Hepatocyte (in vitro differentiated cells): ENCODE data around the gene TRPM3. TPM values are rescaled to one million over a fixed set of nuclear protein-coding genes. Genes with fewer than 3 reads are reported as not detected.

Source experiments
- DNase-seq: peaks from one replicate; pipeline ENCODE4 v3.0.0-alpha.2; 2016; ENCODE audit warnings: low spot score
- H2AFZ ChIP-seq: fragments of 200-600 bp; sonication (generic); 2 replicates; pipeline ENCODE4 v1.6.0; 2016; ENCODE audit warnings: antibody characterized with exemption, mild to moderate bottlenecking
- H3K27ac ChIP-seq: fragments of 200-600 bp; sonication (generic); 2 replicates; pipeline ENCODE4 v1.5.1; 2016; ENCODE audit warnings: mild to moderate bottlenecking
- H3K27me3 ChIP-seq: fragments of 200-600 bp; sonication (generic); 2 replicates; pipeline ENCODE4 v1.6.1; 2016
- H3K36me3 ChIP-seq: fragments of 200-600 bp; sonication (generic); replicated peaks from 2 replicates; pipeline ENCODE4 v1.5.1; 2016; ENCODE audit warnings: low read depth; ENCODE audit not compliant: insufficient read depth
- H3K4me1 ChIP-seq: fragments of 200-600 bp; sonication (generic); 2 replicates; pipeline ENCODE4 v1.5.1; 2016; ENCODE audit warnings: mild to moderate bottlenecking, moderate library complexity; ENCODE audit not compliant: insufficient read depth
- H3K4me2 ChIP-seq: fragments of 200-600 bp; sonication (generic); 2 replicates; pipeline ENCODE4 v1.6.0; 2016
- H3K4me3 ChIP-seq: fragments of 200-600 bp; sonication (generic); 2 replicates; pipeline ENCODE4 v1.5.1; 2016; ENCODE audit warnings: mild to moderate bottlenecking
- H3K79me2 ChIP-seq: fragments of 200-600 bp; sonication (generic); 2 replicates; pipeline ENCODE4 v1.6.0; 2017; ENCODE audit warnings: mild to moderate bottlenecking
- H3K9me2 ChIP-seq: fragments of 200-600 bp; sonication (generic); replicated peaks from 2 replicates; pipeline ENCODE4 v1.6.0; 2017; ENCODE audit warnings: mild to moderate bottlenecking; ENCODE audit not compliant: insufficient read depth
- H3K9me3 ChIP-seq: fragments of 200-600 bp; sonication (generic); 2 replicates; pipeline ENCODE4 v1.5.1; 2016; ENCODE audit warnings: low read depth, mild to moderate bottlenecking
- H4K20me1 ChIP-seq: fragments of 200-600 bp; sonication (generic); 2 replicates; pipeline ENCODE4 v1.6.0; 2016; ENCODE audit warnings: mild to moderate bottlenecking; ENCODE audit not compliant: insufficient read depth, poor library complexity, severe bottlenecking
- CTCF ChIP-seq: fragments of 200-600 bp; sonication (generic); IDR thresholded peaks from 2 replicates; pipeline ENCODE4 v1.5.1; 2016; ENCODE audit warnings: antibody characterized with exemption, mild to moderate bottlenecking; ENCODE audit not compliant: poor library complexity
- EZH2 ChIP-seq: fragments of 200-600 bp; sonication (generic); IDR thresholded peaks from 2 replicates; pipeline ENCODE4 v1.6.1; 2016; ENCODE audit warnings: antibody characterized with exemption, mild to moderate bottlenecking, borderline replicate concordance
- EZH2phosphoT487 ChIP-seq: fragments of 200-600 bp; sonication (generic); IDR thresholded peaks from one replicate; pipeline ENCODE4 v1.6.1; 2018; ENCODE audit warnings: antibody characterized with exemption, mild to moderate bottlenecking, low read depth, moderate library complexity; ENCODE audit not compliant: unreplicated experiment, severe bottlenecking
- WGBS: methylation state at CpG from one replicate; pipeline ENCODE4 v1.1.6; 2016; ENCODE audit warnings: low lambda C conversion rate; ENCODE audit errors: missing lambda C conversion rate; 5-methylcytosine and 5-hydroxymethylcytosine counted together
- polyA plus RNA-seq: library from polyadenylated mRNA; unstranded; fragments of >200 nt; fragmentation: Nextera tagmentation; extraction: Ambion mirVana; gene quantifications from 2 replicates; pipeline ENCODE4 v1.2.1, GENCODE V29; 2016
- total RNA-seq: library from RNA; depleted of rRNA; stranded (reverse); fragments of >200 nt; gene quantifications from 2 replicates; pipeline ENCODE4 v1.2.3, GENCODE V29; 2014

TRPM3 gene
- total and polyA plus RNA-seq, 2 experiments from 2014 or later, result 0.60 to 0.68 TPM

GRCh38 chr9:70962761-70963440 is 158.5 kb downstream of the TRPM3 start:
- H3K36me3 ChIP-seq, result no peaks in the 10 kb centered on the region
- TF ChIP-seq CTCF (no peak), EZH2 (no peak)
- H3K9me2 ChIP-seq, result no peaks in the 10 kb centered on the region
- WGBS, result 75% methylated on average over 4 of the region's 4 CpGs
- H3K79me2 ChIP-seq, result no peaks in the 10 kb centered on the region
- H4K20me1 ChIP-seq, result no peaks in the 10 kb centered on the region
- no peak overlapping the region for H3K4me2 ChIP-seq
- no peaks in the 10 kb centered on the region for H3K27me3 ChIP-seq
- H3K9me3 ChIP-seq, result no peaks in the 10 kb centered on the region
- H3K4me3 ChIP-seq, result no peak overlapping the region
- no peak overlapping the region for H3K27ac ChIP-seq
- H3K4me1 ChIP-seq, result no peaks in the 10 kb centered on the region
- no peak overlapping the region for H2AFZ ChIP-seq
- no peak for DNase-seq

GRCh38 chr9:70959366-70959765 is 162.1 kb downstream of the TRPM3 start:
- Histone ChIP-seq H3K4me3 (no peak overlapping the region), H3K4me1 (peaks cover 3% of the 10 kb centered on the region), H3K9me2 (no peaks in the 10 kb centered on the region), H3K9me3 (no peaks in the 10 kb centered on the region), H3K27me3 (no peaks in the 10 kb centered on the region), H3K4me2 (no peak overlapping the region), H4K20me1 (no peaks in the 10 kb centered on the region), H3K79me2 (no peaks in the 10 kb centered on the region), H2AFZ (no peak overlapping the region), H3K36me3 (no peaks in the 10 kb centered on the region), H3K27ac (no peak overlapping the region)
- no peak for DNase-seq
- 98% methylated on average over 2 of the region's 2 CpGs for WGBS
- no peak for TF ChIP-seq CTCF
- TF ChIP-seq EZH2, result no peak
- no peak for TF ChIP-seq EZH2phosphoT487

- Histone ChIP-seq H3K36me3 (no peaks in the 10 kb centered on the region), H3K79me2 (no peaks in the 10 kb centered on the region), H3K4me3 (no peak overlapping the region), H3K27me3 (no peaks in the 10 kb centered on the region), H3K4me2 (no peak overlapping the region), H2AFZ (no peak overlapping the region), H3K9me2 (no peaks in the 10 kb centered on the region), H3K9me3 (no peaks in the 10 kb centered on the region), H3K4me1 (peaks cover 4% of the 10 kb centered on the region), H4K20me1 (no peaks in the 10 kb centered on the region), H3K27ac (no peak overlapping the region)
- DNase-seq, result no peak
- TF ChIP-seq CTCF (no peak), EZH2phosphoT487 (no peak)
- WGBS, result 51% methylated on average over 8 of the region's 8 CpGs
Observed at GRCh38 chr9:70954596-70955143, 166.8 kb downstream of the TRPM3 start.
